ENCODE data around the gene DYNC1LI1. TPM values are rescaled to one million over a fixed set of nuclear protein-coding genes. Genes with fewer than 3 reads are reported as not detected.

Gene DYNC1LI1
- total and polyA plus RNA-seq, 4 donors = 9.2 to 21.1 (median 13.6) TPM

DNA sequence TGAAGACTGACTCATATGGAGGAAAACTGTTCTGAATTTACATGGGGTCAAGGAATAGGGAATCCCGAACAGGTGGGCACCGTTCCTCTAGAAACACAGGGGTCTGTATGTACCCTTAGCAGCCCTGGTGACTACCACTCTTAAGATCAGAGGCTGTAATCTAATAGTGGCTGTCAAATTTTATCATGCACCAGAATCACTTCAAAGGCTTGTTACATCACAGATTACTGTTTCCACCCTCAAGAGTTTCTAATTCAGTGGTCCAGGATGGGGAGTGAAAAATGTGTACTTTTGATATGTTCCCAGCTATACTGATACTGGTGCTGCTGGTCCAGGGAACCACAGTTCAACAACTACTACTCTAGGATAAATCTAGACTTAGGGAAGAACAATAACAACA, 27.9 kb downstream of the DYNC1LI1 start:
- Histone ChIP-seq H3K4me1 (ENCODE audit: control insufficient read depth in 4 of 4, insufficient read depth in 4 of 4, low read length in 3 of 4) (no peaks in the 10 kb centered on the region), H3K36me3 (ENCODE audit: control insufficient read depth in 4 of 4, insufficient read depth in 3 of 4, low read depth in 1 of 4, low read length in 3 of 4) (peaks cover 0 to 8% (median 3%) of the 10 kb centered on the region in 4 donors), H3K27me3 (ENCODE audit: control insufficient read depth in 4 of 4, insufficient read depth in 4 of 4, low read length in 3 of 4) (no peaks in the 10 kb centered on the region), H3K4me3 (ENCODE audit: low read depth in 1 of 3, low read length in 3 of 3) (no peak overlapping the region), H3K9me3 (ENCODE audit: control insufficient read depth in 4 of 4, low read length in 3 of 4) (no peaks in the 10 kb centered on the region), H3K27ac (ENCODE audit: low read depth in 1 of 2, low read length in 2 of 2) (no peak overlapping the region), H3K9ac (ENCODE audit: low read depth in 1 of 2, low read length in 2 of 2) (no peak overlapping the region)
- WGBS = 94% methylated on average over 2 of the region's 2 CpGs
- DNase-seq (ENCODE audit: low spot score) = no peak
- TF ChIP-seq RAD21 (IDR thresholded peaks at IDR 0.05) (no peak), GABPA (IDR thresholded peaks at IDR 0.05 in 1 of 2, conservative IDR thresholded peaks at IDR 0.05 in 1 of 2) (no peak), NR2F2 (IDR thresholded peaks at IDR 0.05) (no peak), TAF1 (conservative IDR thresholded peaks at IDR 0.05) (no peak), HNF4G (IDR thresholded peaks at IDR 0.05) (no peak), MAX (IDR thresholded peaks at IDR 0.05) (no peak), HNF4A (conservative IDR thresholded peaks at IDR 0.05) (no peak), ATF3 (IDR thresholded peaks at IDR 0.05) (no peak), EGR1 (IDR thresholded peaks at IDR 0.05; ENCODE audit: low read depth in 2 of 2) (no peak), YY1 (IDR thresholded peaks at IDR 0.05) (no peak), FOXA1 (IDR thresholded peaks at IDR 0.05) (no peak), JUND (IDR thresholded peaks at IDR 0.05) (no peak), FOXA2 (IDR thresholded peaks at IDR 0.05) (no peak), SP1 (IDR thresholded peaks at IDR 0.05) (no peak), CTCF (IDR thresholded peaks at IDR 0.05; ENCODE audit: low read depth, low read length, missing input control) (no peak), RXRA (IDR thresholded peaks at IDR 0.05) (no peak)
- TF ChIP-seq, protein P1, sequence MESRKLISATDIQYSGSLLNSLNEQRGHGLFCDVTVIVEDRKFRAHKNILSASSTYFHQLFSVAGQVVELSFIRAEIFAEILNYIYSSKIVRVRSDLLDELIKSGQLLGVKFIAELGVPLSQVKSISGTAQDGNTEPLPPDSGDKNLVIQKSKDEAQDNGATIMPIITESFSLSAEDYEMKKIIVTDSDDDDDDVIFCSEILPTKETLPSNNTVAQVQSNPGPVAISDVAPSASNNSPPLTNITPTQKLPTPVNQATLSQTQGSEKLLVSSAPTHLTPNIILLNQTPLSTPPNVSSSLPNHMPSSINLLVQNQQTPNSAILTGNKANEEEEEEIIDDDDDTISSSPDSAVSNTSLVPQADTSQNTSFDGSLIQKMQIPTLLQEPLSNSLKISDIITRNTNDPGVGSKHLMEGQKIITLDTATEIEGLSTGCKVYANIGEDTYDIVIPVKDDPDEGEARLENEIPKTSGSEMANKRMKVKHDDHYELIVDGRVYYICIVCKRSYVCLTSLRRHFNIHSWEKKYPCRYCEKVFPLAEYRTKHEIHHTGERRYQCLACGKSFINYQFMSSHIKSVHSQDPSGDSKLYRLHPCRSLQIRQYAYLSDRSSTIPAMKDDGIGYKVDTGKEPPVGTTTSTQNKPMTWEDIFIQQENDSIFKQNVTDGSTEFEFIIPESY (IDR thresholded peaks at IDR 0.05) = no peak
- TF ChIP-seq, protein P2, sequence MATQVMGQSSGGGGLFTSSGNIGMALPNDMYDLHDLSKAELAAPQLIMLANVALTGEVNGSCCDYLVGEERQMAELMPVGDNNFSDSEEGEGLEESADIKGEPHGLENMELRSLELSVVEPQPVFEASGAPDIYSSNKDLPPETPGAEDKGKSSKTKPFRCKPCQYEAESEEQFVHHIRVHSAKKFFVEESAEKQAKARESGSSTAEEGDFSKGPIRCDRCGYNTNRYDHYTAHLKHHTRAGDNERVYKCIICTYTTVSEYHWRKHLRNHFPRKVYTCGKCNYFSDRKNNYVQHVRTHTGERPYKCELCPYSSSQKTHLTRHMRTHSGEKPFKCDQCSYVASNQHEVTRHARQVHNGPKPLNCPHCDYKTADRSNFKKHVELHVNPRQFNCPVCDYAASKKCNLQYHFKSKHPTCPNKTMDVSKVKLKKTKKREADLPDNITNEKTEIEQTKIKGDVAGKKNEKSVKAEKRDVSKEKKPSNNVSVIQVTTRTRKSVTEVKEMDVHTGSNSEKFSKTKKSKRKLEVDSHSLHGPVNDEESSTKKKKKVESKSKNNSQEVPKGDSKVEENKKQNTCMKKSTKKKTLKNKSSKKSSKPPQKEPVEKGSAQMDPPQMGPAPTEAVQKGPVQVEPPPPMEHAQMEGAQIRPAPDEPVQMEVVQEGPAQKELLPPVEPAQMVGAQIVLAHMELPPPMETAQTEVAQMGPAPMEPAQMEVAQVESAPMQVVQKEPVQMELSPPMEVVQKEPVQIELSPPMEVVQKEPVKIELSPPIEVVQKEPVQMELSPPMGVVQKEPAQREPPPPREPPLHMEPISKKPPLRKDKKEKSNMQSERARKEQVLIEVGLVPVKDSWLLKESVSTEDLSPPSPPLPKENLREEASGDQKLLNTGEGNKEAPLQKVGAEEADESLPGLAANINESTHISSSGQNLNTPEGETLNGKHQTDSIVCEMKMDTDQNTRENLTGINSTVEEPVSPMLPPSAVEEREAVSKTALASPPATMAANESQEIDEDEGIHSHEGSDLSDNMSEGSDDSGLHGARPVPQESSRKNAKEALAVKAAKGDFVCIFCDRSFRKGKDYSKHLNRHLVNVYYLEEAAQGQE (IDR thresholded peaks at IDR 0.05) = no peak
